ENCODE data around the gene METTL15. TPM values are rescaled to one million over a fixed set of nuclear protein-coding genes. Genes with fewer than 3 reads are reported as not detected.

METTL15 gene
- total RNA-seq, 1 experiment from 2014 or later, result 9.1 TPM

Other genes with a start within 250 kb of the METTL15 start
- gene KIF18A, start 232 bp upstream of the METTL15 start, total RNA-seq (2021), result 25.3 and 25.9 TPM in 2 replicates